H9 (cell line): Measurements from ENCODE around the gene EID2. TPM values are rescaled to one million over a fixed set of nuclear protein-coding genes. Genes with fewer than 3 reads are reported as not detected.

Experiments
- DNase-seq: peaks from one replicate; pipeline ENCODE4 v3.0.0-alpha.2; 2017
- H2AFZ ChIP-seq: one replicate; pipeline ENCODE4 v1.6.1; 2013; ENCODE audit warnings: mild to moderate bottlenecking, low read length, control low read depth, moderate library complexity
- H2AK5ac ChIP-seq: 2 replicates; pipeline ENCODE4 v1.6.1; 2013; ENCODE audit warnings: low read length, control low read depth, mixed read lengths; ENCODE audit not compliant: insufficient read length
- H2BK120ac ChIP-seq: one replicate; pipeline ENCODE4 v1.6.1; 2013; ENCODE audit warnings: low read depth, mild to moderate bottlenecking, low read length, control low read depth, inconsistent platforms; ENCODE audit not compliant: poor library complexity, severe bottlenecking
- H2BK12ac ChIP-seq: 2 replicates; pipeline ENCODE4 v1.6.1; 2013; ENCODE audit warnings: low read length, control low read depth, mixed read lengths, low read depth; ENCODE audit not compliant: insufficient read length
- H2BK15ac ChIP-seq: 2 replicates; pipeline ENCODE4 v1.6.1; 2013; ENCODE audit warnings: low read depth, low read length, control low read depth
- H2BK20ac ChIP-seq: one replicate; pipeline ENCODE4 v1.6.1; 2013; ENCODE audit warnings: low read depth, mild to moderate bottlenecking, low read length, control low read depth, inconsistent platforms; ENCODE audit not compliant: poor library complexity, severe bottlenecking
- H2BK5ac ChIP-seq: 2 replicates; pipeline ENCODE4 v1.6.1; 2013; ENCODE audit warnings: low read length, control low read depth, mixed read lengths; ENCODE audit not compliant: insufficient read length
- H3K14ac ChIP-seq: 2 replicates; pipeline ENCODE4 v1.6.1; 2013; ENCODE audit warnings: low read length, control low read depth; ENCODE audit not compliant: insufficient read depth
- H3K18ac ChIP-seq: 2 replicates; pipeline ENCODE4 v1.6.1; 2013; ENCODE audit warnings: low read depth, mild to moderate bottlenecking, mixed read lengths, low read length, control low read depth; ENCODE audit not compliant: insufficient read length
- H3K23ac ChIP-seq: 2 replicates; pipeline ENCODE4 v1.6.1; 2013; ENCODE audit warnings: low read length, control low read depth, mixed read lengths, low read depth; ENCODE audit not compliant: insufficient read length
- H3K23me2 ChIP-seq: 2 replicates; pipeline ENCODE4 v1.6.1; 2013; ENCODE audit warnings: low read depth, mild to moderate bottlenecking, mixed read lengths, low read length, control low read depth; ENCODE audit not compliant: insufficient read length, poor library complexity, severe bottlenecking
- H3K27ac ChIP-seq: 2 replicates; pipeline ENCODE4 v1.5.1; 2013; ENCODE audit warnings: low read length, control low read depth, mixed read lengths, low read depth; ENCODE audit not compliant: insufficient read length
- H3K27me3 ChIP-seq: 2 replicates; pipeline ENCODE4 v1.6.1; 2013; ENCODE audit warnings: low read length, control low read depth, inconsistent platforms; ENCODE audit not compliant: insufficient read depth
- H3K4ac ChIP-seq: 2 replicates; pipeline ENCODE4 v1.6.1; 2013; ENCODE audit warnings: low read depth, mild to moderate bottlenecking, control low read depth, inconsistent platforms, low read length, moderate library complexity
- H3K4me1 ChIP-seq: 2 replicates; pipeline ENCODE4 v1.6.1; 2013; ENCODE audit warnings: low read length, control low read depth, inconsistent platforms; ENCODE audit not compliant: insufficient read depth
- H3K4me2 ChIP-seq: 2 replicates; pipeline ENCODE4 v1.6.1; 2013; ENCODE audit warnings: low read length, control low read depth, mixed read lengths; ENCODE audit not compliant: insufficient read length, insufficient read depth
- H3K56ac ChIP-seq: 2 replicates; pipeline ENCODE4 v1.6.1; 2013; ENCODE audit warnings: low read depth, mild to moderate bottlenecking, mixed read lengths, low read length, control low read depth; ENCODE audit not compliant: insufficient read length
- H3K79me1 ChIP-seq: 2 replicates; pipeline ENCODE4 v1.6.1; 2013; ENCODE audit warnings: low read depth, mild to moderate bottlenecking, moderate library complexity, low read length, control low read depth, inconsistent platforms; ENCODE audit not compliant: insufficient read depth, poor library complexity, severe bottlenecking
- H3K79me2 ChIP-seq: 2 replicates; pipeline ENCODE4 v1.6.1; 2013; ENCODE audit warnings: low read length, control low read depth, inconsistent platforms; ENCODE audit not compliant: insufficient read depth
- H3K9ac ChIP-seq: 2 replicates; pipeline ENCODE4 v1.6.1; 2013; ENCODE audit warnings: low read length, control low read depth, mixed read lengths; ENCODE audit not compliant: insufficient read length; ENCODE audit errors: extremely low read depth
- H3K9me3 ChIP-seq: one replicate; pipeline ENCODE4 v1.6.1; 2013; ENCODE audit warnings: low read depth, low read length, inconsistent platforms; ENCODE audit not compliant: control insufficient read depth
- H3T11ph ChIP-seq: one replicate; pipeline ENCODE4 v1.6.1; 2013; ENCODE audit warnings: mild to moderate bottlenecking, low read length, control low read depth, inconsistent platforms
- H4K20me1 ChIP-seq: one replicate; pipeline ENCODE4 v1.6.1; 2013; ENCODE audit not compliant: control insufficient read depth, insufficient read length, insufficient read depth
- H4K5ac ChIP-seq: 2 replicates; pipeline ENCODE4 v1.6.1; 2013; ENCODE audit warnings: low read depth, mild to moderate bottlenecking, mixed read lengths, low read length, control low read depth; ENCODE audit not compliant: insufficient read length
- H4K8ac ChIP-seq: replicated peaks from 2 replicates; pipeline ENCODE4 v1.6.1; 2013; ENCODE audit warnings: low read length, control low read depth, mixed read lengths, low read depth; ENCODE audit not compliant: insufficient read length
- H4K91ac ChIP-seq: 2 replicates; pipeline ENCODE4 v1.6.1; 2013; ENCODE audit warnings: low read depth, mild to moderate bottlenecking, moderate library complexity, mixed read lengths, low read length, control low read depth; ENCODE audit not compliant: insufficient read length
- H3K27ac Mint-ChIP-seq, 3 experiments: 2 replicates in 2 of 3; 3 replicates in 1 of 3; pipeline ENCODE4 v1.8.0; 2020 to 2021; ENCODE audit warnings: mixed read lengths in 3 of 3, mild to moderate bottlenecking in 1 of 3, moderate library complexity in 1 of 3
- H3K27me3 Mint-ChIP-seq: 2 replicates; pipeline ENCODE4 v1.8.0; 2021; ENCODE audit warnings: low read depth, mild to moderate bottlenecking, moderate library complexity, mixed read lengths
- H3K36me3 Mint-ChIP-seq, 3 experiments: 2 replicates in 2 of 3; 3 replicates in 1 of 3; pipeline ENCODE4 v1.8.0; 2020 to 2021; ENCODE audit warnings: low read depth in 3 of 3, mixed read lengths in 3 of 3; ENCODE audit not compliant: insufficient read depth in 1 of 3
- H3K4me1 Mint-ChIP-seq, 2 experiments: 2 replicates each; pipeline ENCODE4 v1.8.0; 2020; ENCODE audit warnings: mixed read lengths in 2 of 2
- H3K4me3 Mint-ChIP-seq, 2 experiments: 2 replicates in 1 of 2; 3 replicates in 1 of 2; pipeline ENCODE4 v1.8.0; 2020 to 2021; ENCODE audit warnings: mild to moderate bottlenecking in 2 of 2, mixed read lengths in 2 of 2, moderate library complexity in 1 of 2
- H3K9me3 Mint-ChIP-seq, 2 experiments: 2 replicates in 1 of 2; 3 replicates in 1 of 2; pipeline ENCODE4 v1.8.0; 2020; ENCODE audit warnings: mild to moderate bottlenecking in 2 of 2, mixed read lengths in 2 of 2, moderate library complexity in 1 of 2
- CTCF ChIP-seq: fragments of 200-600 bp; sonication (generic); conservative IDR thresholded peaks from 3 replicates; pipeline ENCODE4 v1.8.0; 2021; ENCODE audit warnings: antibody characterized with exemption, mild to moderate bottlenecking
- WGBS: extraction: QIAGEN DNeasy Blood & Tissue Kit; methylation state at CpG from one replicate; pipeline ENCODE4 v1.1.7; 2013; ENCODE audit warnings: missing lambda C conversion rate, low lambda C conversion rate, mixed read lengths; ENCODE audit not compliant: insufficient read length; ENCODE audit errors: extremely low coverage; 5-methylcytosine and 5-hydroxymethylcytosine counted together
- total RNA-seq: library from RNA; stranded (reverse); gene quantifications from 2 replicates; pipeline ENCODE4 v1.2.1, GENCODE V29; 2021

EID2 gene
- total RNA-seq, 1 experiment from 2014 or later = 18.8 TPM

GRCh38 chr19:39587496-39587895 is 47.5 kb upstream of the EID2 start:
- Histone ChIP-seq H2BK20ac (no peak overlapping the region), H2BK12ac (no peak overlapping the region), H3T11ph (no peak overlapping the region), H2AFZ (no peak overlapping the region), H2BK15ac (no peak overlapping the region), H4K91ac (no peak overlapping the region), H3K4ac (no peak overlapping the region), H3K9ac (no peak overlapping the region), H4K8ac (no peak overlapping the region), H2BK5ac (no peak overlapping the region), H3K14ac (no peak overlapping the region), H3K23me2 (no peaks in the 10 kb centered on the region), H2BK120ac (no peak overlapping the region), H3K27ac (no peak overlapping the region), H3K18ac (no peak overlapping the region), H3K79me2 (no peaks in the 10 kb centered on the region), H3K4me1 (no peaks in the 10 kb centered on the region), H3K56ac (no peak overlapping the region), H3K27me3 (no peaks in the 10 kb centered on the region), H3K4me2 (no peak overlapping the region), H4K20me1 (no peaks in the 10 kb centered on the region), H4K5ac (no peak overlapping the region), H3K9me3 (no peaks in the 10 kb centered on the region), H3K23ac (no peak overlapping the region), H3K79me1 (no peaks in the 10 kb centered on the region), H2AK5ac (no peak overlapping the region)
- Mint-ChIP-seq H3K36me3 (no peaks in the 10 kb centered on the region), H3K4me3 (no peak overlapping the region), H3K9me3 (no peaks in the 10 kb centered on the region), H3K27ac (no peak overlapping the region), H3K27me3 (peaks cover 29% of the 10 kb centered on the region), H3K4me1 (no peaks in the 10 kb centered on the region)
- TF ChIP-seq CTCF = no peak
- WGBS = no CpG with 5 or more reads among the region's 4 CpGs
- DNase-seq = no peak
